Mucosa of stomach (tissue), 1 donor: ENCODE measurements around the gene SETD4.
"Not testable (repeated sequence)": the region's sequence is repeated elsewhere in the genome, so short reads cannot be mapped to it uniquely, and the experiment has no call there.

Experiments used
- H3K27me3 ChIP-seq: one replicate; pipeline ENCODE4 v1.7.0; 2013; ENCODE audit warnings: mild to moderate bottlenecking, low read length; ENCODE audit not compliant: control insufficient read depth, insufficient read depth
- H3K36me3 ChIP-seq: one replicate; pipeline ENCODE4 v1.7.0; 2013; ENCODE audit warnings: low read length; ENCODE audit not compliant: control insufficient read depth, insufficient read depth
- H3K4me1 ChIP-seq: one replicate; pipeline ENCODE4 v1.7.0; 2013; ENCODE audit warnings: mild to moderate bottlenecking, low read length; ENCODE audit not compliant: control insufficient read depth, insufficient read depth
- H3K4me3 ChIP-seq: one replicate; pipeline ENCODE4 v1.7.0; 2013; ENCODE audit warnings: low read length
- H3K9ac ChIP-seq: one replicate; pipeline ENCODE4 v1.7.0; 2013; ENCODE audit warnings: mild to moderate bottlenecking, low read length, moderate library complexity
- H3K9me3 ChIP-seq: one replicate; pipeline ENCODE4 v1.7.0; 2013; ENCODE audit warnings: mild to moderate bottlenecking, low read length, moderate library complexity; ENCODE audit not compliant: control insufficient read depth
- donor health status: Pancreatic carcinoma.

Gene SETD4

DNA sequence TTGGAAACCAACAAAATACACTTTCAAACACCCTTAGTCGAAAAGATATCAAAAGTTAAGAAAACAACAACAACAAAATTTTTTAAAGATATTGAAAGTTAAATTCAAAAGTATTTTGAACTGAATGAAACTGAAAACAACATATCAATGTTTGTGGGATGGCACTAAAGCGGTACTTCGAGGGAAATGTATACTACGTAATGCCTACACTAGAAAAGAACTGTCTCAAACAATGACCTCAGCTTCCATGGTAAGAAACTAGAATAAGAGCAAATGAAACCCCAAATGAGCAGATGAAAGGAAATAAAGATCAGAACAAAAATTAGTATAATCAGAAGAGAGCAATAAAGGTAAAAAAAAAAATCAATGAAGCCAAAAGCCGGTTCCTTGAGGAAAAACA is 15.6 kb upstream of the SETD4 start:
- H3K9ac ChIP-seq = no peak overlapping the region
- H3K9me3 ChIP-seq = no peaks in the 10 kb centered on the region

GRCh38 chr21:36075171-36075570 is 14.8 kb upstream of the SETD4 start:
- Histone ChIP-seq H3K9me3 (no peaks in the 10 kb centered on the region), H3K27me3 (no peaks in the 10 kb centered on the region), H3K4me3 (no peak overlapping the region), H3K4me1 (peaks cover 50% of the 10 kb centered on the region), H3K36me3 (no peaks in the 10 kb centered on the region), H3K9ac (no peak overlapping the region)

More for the DNA sequence above, 15.6 kb upstream of the SETD4 start:
- Histone ChIP-seq H3K36me3 (no peaks in the 10 kb centered on the region), H3K27me3 (no peaks in the 10 kb centered on the region), H3K4me3 (no peak overlapping the region), H3K4me1 (peaks cover 50% of the 10 kb centered on the region)

DNA sequence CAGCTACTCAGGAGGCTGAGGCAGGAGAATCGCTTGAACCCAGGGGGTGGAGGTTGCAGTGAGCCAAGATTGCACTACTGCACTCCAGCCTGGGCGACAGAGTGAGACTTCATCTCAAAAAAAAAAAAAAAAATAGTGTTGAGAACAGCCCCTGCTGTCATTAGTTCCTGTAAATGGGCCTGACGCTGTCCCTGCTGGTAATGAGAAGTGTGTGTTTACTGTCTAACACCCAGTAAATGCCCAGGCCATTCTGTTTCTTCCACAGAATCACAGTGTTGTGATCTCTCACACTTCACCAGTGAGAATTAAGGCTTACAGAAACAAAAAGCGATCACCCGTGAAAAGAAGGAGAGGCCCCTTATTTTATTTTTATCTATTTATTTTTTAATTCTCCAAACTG is 13.6 kb upstream of the SETD4 start:
- H3K9me3 ChIP-seq, H3K27me3 ChIP-seq, H3K4me3 ChIP-seq, H3K9ac ChIP-seq, H3K36me3 ChIP-seq: not testable (repeated sequence)
- H3K4me1 ChIP-seq = peaks cover 48% of the 10 kb centered on the region

DNA sequence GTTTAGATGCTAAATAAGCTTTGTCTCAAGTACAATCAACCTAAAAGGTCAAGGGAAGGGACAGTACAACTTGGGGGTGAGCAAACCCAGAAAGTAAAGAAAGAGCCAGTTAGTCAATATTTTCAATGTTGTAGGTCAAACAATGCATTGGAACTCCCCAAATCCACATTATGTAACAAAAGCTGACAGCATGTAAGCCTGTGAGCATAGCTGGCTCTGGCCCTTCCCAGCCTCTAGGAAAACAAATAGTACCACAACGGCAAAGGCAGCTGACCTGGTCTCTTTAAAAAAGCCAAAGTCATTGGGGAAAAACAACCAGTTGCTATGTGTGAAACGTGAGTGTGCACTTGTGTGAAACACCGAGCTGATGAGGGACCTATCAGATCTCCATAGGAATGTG is 12.9 kb upstream of the SETD4 start:
- Histone ChIP-seq H3K27me3 (no peaks in the 10 kb centered on the region), H3K36me3 (no peaks in the 10 kb centered on the region), H3K9me3 (no peaks in the 10 kb centered on the region), H3K4me3 (no peak overlapping the region), H3K4me1 (peaks cover 42% of the 10 kb centered on the region), H3K9ac (no peak overlapping the region)

GRCh38 chr21:36072453-36073162 is 12.3 kb upstream of the SETD4 start:
- Histone ChIP-seq H3K9ac (no peak overlapping the region), H3K4me3 (no peak overlapping the region)

DNA sequence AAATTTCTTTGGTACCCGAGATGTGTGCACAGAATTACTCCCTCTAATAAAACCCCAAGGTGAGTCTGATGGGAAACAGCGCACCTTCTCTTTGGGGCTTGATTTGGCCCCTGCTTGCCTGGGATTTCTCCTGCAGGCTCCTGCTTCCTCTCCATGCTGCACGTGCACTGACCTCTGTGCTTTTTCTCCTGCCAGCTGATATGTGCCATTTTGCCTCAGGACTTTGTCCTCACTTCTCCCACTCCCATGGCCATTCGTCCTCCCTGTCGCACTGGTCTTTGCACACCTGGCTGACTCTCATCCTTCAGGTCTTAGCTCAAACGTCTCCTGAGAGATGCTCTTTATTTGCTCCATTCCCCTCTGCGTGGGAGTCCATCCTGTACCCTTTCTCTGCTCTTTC is 10.7 kb upstream of the SETD4 start:
- Histone ChIP-seq H3K9ac (peak overlapping the region; percentile 69), H3K27me3 (no peaks in the 10 kb centered on the region), H3K36me3 (no peaks in the 10 kb centered on the region), H3K4me1 (peaks cover 25% of the 10 kb centered on the region), H3K9me3 (no peaks in the 10 kb centered on the region), H3K4me3 (peak overlapping the region; percentile 89)

More at GRCh38 chr21:36072453-36073162, 12.3 kb upstream of the SETD4 start:
- Histone ChIP-seq H3K27me3 (no peaks in the 10 kb centered on the region), H3K9me3 (no peaks in the 10 kb centered on the region), H3K36me3 (no peaks in the 10 kb centered on the region), H3K4me1 (peaks cover 39% of the 10 kb centered on the region)

- no peaks in the 10 kb centered on the region for H3K9me3 ChIP-seq
- peaks cover 25% of the 10 kb centered on the region for H3K4me1 ChIP-seq
- H3K9ac ChIP-seq = peak within 1 kb of the TSS; percentile 69
- H3K4me3 ChIP-seq = peak within 1 kb of the TSS; percentile 89
- no peaks in the 10 kb centered on the region for H3K27me3 ChIP-seq
- no peaks in the 10 kb centered on the region for H3K36me3 ChIP-seq
These were observed 9.6 kb upstream of the SETD4 start, which contains the start of gene CBR1 for GRCh38 chr21:36069713-36070583. Gene CBR1, plus strand, starts transcription at chr21:36070024. Its CDS starts 92 bp downstream, at chr21:36070116.

GRCh38 chr21:36068748-36069398 is 8.5 kb upstream of the SETD4 start:
- no peaks in the 10 kb centered on the region for H3K9me3 ChIP-seq
- H3K4me3 ChIP-seq = peak overlapping the region; percentile 89
- no peaks in the 10 kb centered on the region for H3K27me3 ChIP-seq
- H3K9ac ChIP-seq = no peak overlapping the region
- H3K36me3 ChIP-seq = no peaks in the 10 kb centered on the region
- H3K4me1 ChIP-seq = peaks cover 25% of the 10 kb centered on the region

DNA sequence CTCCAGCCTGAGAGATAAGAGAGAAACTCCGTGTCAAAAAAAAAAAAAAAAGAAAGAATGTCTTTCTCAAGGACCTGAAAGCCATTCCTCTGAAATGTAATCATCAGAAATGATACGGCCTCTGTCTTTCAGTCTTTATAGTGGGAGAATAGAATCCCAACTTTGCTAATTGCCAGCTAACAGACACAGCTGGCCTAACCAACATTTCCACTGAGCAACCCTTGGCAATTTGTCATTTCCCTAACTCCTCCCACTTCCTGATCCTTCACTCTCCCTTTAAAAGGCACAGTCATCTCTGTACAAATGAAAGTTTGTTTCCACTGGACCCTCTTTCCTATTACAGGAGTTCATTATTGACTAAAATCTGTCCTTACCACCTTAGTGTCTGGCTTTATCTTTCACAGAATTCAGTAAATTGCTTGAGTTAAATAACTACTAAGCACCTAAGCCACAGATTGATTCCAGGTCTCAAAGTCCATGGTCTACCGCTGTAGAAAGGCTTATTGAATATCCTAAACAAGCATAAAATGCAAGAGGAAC is 5.2 kb upstream of the SETD4 start:
- Histone ChIP-seq H3K4me3 (no peak overlapping the region), H3K36me3 (no peaks in the 10 kb centered on the region), H3K4me1 (peaks cover 6% of the 10 kb centered on the region), H3K27me3 (no peaks in the 10 kb centered on the region), H3K9me3 (no peaks in the 10 kb centered on the region), H3K9ac (no peak overlapping the region)

DNA sequence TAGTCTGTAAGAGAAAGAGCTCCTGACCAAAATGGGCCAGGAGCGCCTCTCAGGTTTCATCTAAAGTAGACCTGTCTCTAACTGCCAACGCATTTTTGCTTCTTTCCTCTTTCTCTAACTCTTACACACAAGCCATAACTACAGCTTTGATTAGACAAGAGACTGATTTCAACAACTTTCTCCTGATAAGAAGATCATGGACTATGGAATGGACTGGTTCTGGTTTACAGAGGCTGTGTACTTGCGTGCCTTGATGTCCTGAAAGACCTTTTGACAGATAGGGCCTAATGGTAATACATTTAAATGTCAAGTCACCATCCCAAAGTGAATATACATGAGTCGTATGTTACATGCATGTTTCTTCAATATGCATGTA is 3.7 kb upstream of the SETD4 start:
- Histone ChIP-seq H3K9ac (no peak overlapping the region), H3K27me3 (no peaks in the 10 kb centered on the region), H3K4me3 (no peak overlapping the region), H3K4me1 (no peaks in the 10 kb centered on the region), H3K36me3 (no peaks in the 10 kb centered on the region), H3K9me3 (no peaks in the 10 kb centered on the region)

DNA sequence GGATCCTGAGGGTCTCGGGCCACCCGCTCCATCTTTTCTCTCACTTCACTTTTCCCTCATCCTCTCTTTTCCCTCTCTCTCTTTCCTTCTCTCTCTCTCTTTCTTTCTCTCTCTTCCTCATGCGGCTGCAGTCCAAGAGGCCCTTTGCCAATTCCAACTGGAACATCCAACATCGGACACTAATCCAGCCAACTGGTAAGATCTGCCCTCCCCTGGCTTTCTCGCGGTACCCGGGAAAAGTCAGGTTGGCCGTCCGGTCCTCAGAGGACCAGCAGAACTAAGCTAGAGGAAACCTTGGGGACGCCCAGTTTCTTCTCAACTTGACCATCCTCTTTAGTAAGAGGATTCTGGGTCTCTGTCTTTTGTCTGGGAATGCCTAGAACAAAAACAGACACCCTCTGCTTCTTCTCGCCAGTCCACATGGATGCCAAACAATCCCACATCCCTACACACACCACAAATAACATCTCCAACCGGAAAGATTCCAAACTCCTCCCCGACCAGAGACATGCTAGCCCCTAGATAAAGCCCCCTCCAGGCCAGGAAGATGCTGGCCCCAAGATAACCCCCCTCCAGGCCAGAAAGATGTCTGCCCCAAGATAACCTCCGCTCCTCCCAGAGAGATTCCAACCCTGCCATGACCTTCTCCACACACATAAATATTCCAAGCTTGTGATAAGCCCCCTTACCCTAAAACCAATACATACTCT is 3.2 kb upstream of the SETD4 start:
- no peak overlapping the region for H3K4me3 ChIP-seq
- no peaks in the 10 kb centered on the region for H3K4me1 ChIP-seq
- no peaks in the 10 kb centered on the region for H3K27me3 ChIP-seq
- no peaks in the 10 kb centered on the region for H3K36me3 ChIP-seq
- no peaks in the 10 kb centered on the region for H3K9me3 ChIP-seq
- H3K9ac ChIP-seq = no peak overlapping the region
